ENCODE results near the gene EFNA5. TPM values are rescaled to one million over a fixed set of nuclear protein-coding genes. Genes with fewer than 3 reads are reported as not detected.

EFNA5 gene
- total RNA-seq, 1 experiment from 2014 or later = 0.22 TPM

- ChIA-PET CTCF (no interaction called here), RAD21 (ENCODE audit: low non-redundant PET in 1 of 2, low total read pairs in 2 of 2, uncharacterized antibody in 2 of 2, unreplicated experiment in 2 of 2) (no interaction called here), POLR2A (no interaction called here)
- Histone ChIP-seq H3K9me3 (ENCODE audit: control insufficient read depth in 1 of 2, insufficient read depth in 1 of 2, low read depth in 1 of 2, low read length in 2 of 2) (no peaks in the 10 kb centered on the region), H3K9me2 (ENCODE audit: insufficient read depth) (no peaks in the 10 kb centered on the region), H4K20me1 (ENCODE audit: insufficient read depth) (no peaks in the 10 kb centered on the region), H3K79me2 (ENCODE audit: insufficient read depth, low read length) (no peaks in the 10 kb centered on the region), H3K27me3 (ENCODE audit: insufficient read depth, low read length) (no peaks in the 10 kb centered on the region), H3K4me3 (replicated peaks in 1 of 2; ENCODE audit: low read depth in 1 of 2, low read length in 2 of 2) (no peak overlapping the region), H3K27ac (ENCODE audit: low read depth, low read length) (no peak overlapping the region), H3K36me3 (ENCODE audit: control insufficient read depth in 1 of 2, insufficient read depth in 2 of 2, low read length in 2 of 2) (no peaks in the 10 kb centered on the region), H3K4me2 (ENCODE audit: low read length) (no peak overlapping the region), H3K9ac (ENCODE audit: low read length) (no peak overlapping the region), H2AFZ (ENCODE audit: low read depth, low read length, poor library complexity, severe bottlenecking) (no peak overlapping the region), H3K4me1 (ENCODE audit: control insufficient read depth in 1 of 2, insufficient read depth in 2 of 2, low read length in 2 of 2) (peaks cover 0 to 2% of the 10 kb centered on the region in 2 experiments; a peak in 2 of 4 replicates)
- intact Hi-C loops (cut with micrococcal nuclease) = no loop called here
- ATAC-seq = no peak
- DNase-seq (ENCODE audit: low read depth, low spot score) = no peak
- no TSS peak for BruUV-seq (replicated peaks)
- TF ChIP-seq, protein P1, sequence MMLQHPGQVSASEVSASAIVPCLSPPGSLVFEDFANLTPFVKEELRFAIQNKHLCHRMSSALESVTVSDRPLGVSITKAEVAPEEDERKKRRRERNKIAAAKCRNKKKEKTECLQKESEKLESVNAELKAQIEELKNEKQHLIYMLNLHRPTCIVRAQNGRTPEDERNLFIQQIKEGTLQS (IDR thresholded peaks at IDR 0.05) = no peak
- TF ChIP-seq RAD21 (IDR thresholded peaks at IDR 0.05; ENCODE audit: low read depth) = no peak
- TF ChIP-seq JUND (IDR thresholded peaks at IDR 0.05) = no peak
- TF ChIP-seq POLR2AphosphoS5 (IDR thresholded peaks at IDR 0.05; ENCODE audit: low read depth, low read length) = no peak
- no peak for TF ChIP-seq EZH2phosphoT487 (IDR thresholded peaks at IDR 0.05; ENCODE audit: borderline replicate concordance)
- TF ChIP-seq ELF1 (IDR thresholded peaks at IDR 0.05; ENCODE audit: borderline replicate concordance, low read depth) = no peak
- TF ChIP-seq SP1 (IDR thresholded peaks at IDR 0.05; ENCODE audit: low read depth) = no peak
- no peak for TF ChIP-seq EGR1 (IDR thresholded peaks at IDR 0.05; ENCODE audit: low read depth)
- TF ChIP-seq SRF (IDR thresholded peaks at IDR 0.05; ENCODE audit: low read depth) = no peak
- no peak for TF ChIP-seq MAX (IDR thresholded peaks at IDR 0.05)
- no peak for TF ChIP-seq SIN3A (IDR thresholded peaks at IDR 0.05; ENCODE audit: low read depth)
- TF ChIP-seq, protein P2, sequence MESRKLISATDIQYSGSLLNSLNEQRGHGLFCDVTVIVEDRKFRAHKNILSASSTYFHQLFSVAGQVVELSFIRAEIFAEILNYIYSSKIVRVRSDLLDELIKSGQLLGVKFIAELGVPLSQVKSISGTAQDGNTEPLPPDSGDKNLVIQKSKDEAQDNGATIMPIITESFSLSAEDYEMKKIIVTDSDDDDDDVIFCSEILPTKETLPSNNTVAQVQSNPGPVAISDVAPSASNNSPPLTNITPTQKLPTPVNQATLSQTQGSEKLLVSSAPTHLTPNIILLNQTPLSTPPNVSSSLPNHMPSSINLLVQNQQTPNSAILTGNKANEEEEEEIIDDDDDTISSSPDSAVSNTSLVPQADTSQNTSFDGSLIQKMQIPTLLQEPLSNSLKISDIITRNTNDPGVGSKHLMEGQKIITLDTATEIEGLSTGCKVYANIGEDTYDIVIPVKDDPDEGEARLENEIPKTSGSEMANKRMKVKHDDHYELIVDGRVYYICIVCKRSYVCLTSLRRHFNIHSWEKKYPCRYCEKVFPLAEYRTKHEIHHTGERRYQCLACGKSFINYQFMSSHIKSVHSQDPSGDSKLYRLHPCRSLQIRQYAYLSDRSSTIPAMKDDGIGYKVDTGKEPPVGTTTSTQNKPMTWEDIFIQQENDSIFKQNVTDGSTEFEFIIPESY (IDR thresholded peaks at IDR 0.05; ENCODE audit: extremely low read depth, insufficient replicate concordance, low read length) = no peak
These were observed 251.2 kb downstream of the EFNA5 start for GRCh38 chr5:107419498-107419897.
